ENCODE measurements around the gene FCRL4. TPM values are rescaled to one million over a fixed set of nuclear protein-coding genes. Genes with fewer than 3 reads are reported as not detected.

The FCRL4 gene
- total and polyA plus RNA-seq, 3 donors from 2014 or later, result 0.08 to 0.12 TPM; not detected in 1

GRCh38 chr1:157596384-157596783, 1.5 kb downstream of the FCRL4 start:
- H3K4me3 ChIP-seq, result no peak overlapping the region
- DNase-seq, result no peak
- TF ChIP-seq, protein P1, sequence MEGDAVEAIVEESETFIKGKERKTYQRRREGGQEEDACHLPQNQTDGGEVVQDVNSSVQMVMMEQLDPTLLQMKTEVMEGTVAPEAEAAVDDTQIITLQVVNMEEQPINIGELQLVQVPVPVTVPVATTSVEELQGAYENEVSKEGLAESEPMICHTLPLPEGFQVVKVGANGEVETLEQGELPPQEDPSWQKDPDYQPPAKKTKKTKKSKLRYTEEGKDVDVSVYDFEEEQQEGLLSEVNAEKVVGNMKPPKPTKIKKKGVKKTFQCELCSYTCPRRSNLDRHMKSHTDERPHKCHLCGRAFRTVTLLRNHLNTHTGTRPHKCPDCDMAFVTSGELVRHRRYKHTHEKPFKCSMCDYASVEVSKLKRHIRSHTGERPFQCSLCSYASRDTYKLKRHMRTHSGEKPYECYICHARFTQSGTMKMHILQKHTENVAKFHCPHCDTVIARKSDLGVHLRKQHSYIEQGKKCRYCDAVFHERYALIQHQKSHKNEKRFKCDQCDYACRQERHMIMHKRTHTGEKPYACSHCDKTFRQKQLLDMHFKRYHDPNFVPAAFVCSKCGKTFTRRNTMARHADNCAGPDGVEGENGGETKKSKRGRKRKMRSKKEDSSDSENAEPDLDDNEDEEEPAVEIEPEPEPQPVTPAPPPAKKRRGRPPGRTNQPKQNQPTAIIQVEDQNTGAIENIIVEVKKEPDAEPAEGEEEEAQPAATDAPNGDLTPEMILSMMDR (IDR thresholded peaks at IDR 0.05), result no peak
- TF ChIP-seq POLR2A (IDR thresholded peaks at IDR 0.05), result no peak
- no peaks in the 10 kb centered on the region for H3K4me1 ChIP-seq
- H3K27ac ChIP-seq, result no peak overlapping the region
- 89 to 94% methylated on average over 6 of the region's 6 CpGs for WGBS, 2 donors
- no peaks in the 10 kb centered on the region for H3K9me3 ChIP-seq
- H3K27me3 ChIP-seq, result no peaks in the 10 kb centered on the region
- intact Hi-C loops (cut with DNase I; ENCODE audit: low total_unique reads), result no loop called here
- no peaks in the 10 kb centered on the region for H3K36me3 ChIP-seq (ENCODE audit: low read depth, missing control alignments)

DNA sequence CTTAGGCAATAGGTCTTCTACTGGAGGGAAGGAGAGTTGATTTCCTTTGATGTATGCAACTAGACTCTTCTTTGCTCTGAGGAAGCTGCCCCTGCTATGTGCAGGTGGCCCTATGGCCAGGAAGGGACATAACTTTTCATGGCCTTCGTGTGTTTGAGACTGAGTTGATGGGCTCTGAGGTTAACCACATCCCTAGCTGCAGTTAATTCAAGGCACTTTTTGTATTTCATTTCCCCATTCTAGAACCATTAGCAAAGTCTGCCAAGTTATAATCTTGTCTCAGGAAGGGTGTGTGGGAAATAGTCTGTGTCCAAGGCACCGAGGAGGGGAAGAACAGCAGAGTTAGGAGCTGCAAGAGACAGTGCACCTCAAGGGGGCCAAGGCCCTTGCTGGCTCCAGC, 2.5 kb downstream of the FCRL4 start:
- no peak overlapping the region for H3K4me3 ChIP-seq
- H3K36me3 ChIP-seq (ENCODE audit: low read depth, missing control alignments), result no peaks in the 10 kb centered on the region
- no peaks in the 10 kb centered on the region for H3K9me3 ChIP-seq
- H3K27me3 ChIP-seq, result no peaks in the 10 kb centered on the region
- 76 to 86% methylated on average over 2 of the region's 2 CpGs for WGBS, 2 donors
- H3K4me1 ChIP-seq, result no peaks in the 10 kb centered on the region
- intact Hi-C loops (cut with DNase I; ENCODE audit: low total_unique reads), result no loop called here
- no peak for DNase-seq
- TF ChIP-seq, protein P1 (IDR thresholded peaks at IDR 0.05), result no peak
- TF ChIP-seq POLR2A (IDR thresholded peaks at IDR 0.05), result no peak
- H3K27ac ChIP-seq, result no peak overlapping the region

DNA sequence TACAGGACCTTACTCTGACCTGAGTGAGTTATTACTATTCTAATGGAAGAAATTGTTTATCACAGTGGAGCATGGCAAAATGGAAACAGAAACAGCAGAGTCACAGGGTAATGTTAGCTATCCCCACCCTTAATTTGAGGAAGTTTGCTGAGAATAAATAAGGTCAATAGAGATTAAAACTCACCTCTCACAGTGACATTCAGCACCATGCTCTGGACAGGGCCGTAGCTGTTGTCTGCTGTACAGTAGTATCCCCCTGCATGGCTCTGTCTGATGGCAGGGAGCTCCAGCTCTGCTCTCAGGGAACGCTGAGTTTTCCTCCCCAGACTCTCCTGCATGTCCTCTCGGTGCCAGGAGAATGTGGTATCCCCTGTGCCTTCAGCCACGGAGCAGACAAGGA, 11.9 kb downstream of the FCRL4 start:
- Histone ChIP-seq H3K27me3 (no peaks in the 10 kb centered on the region), H3K4me3 (no peak overlapping the region), H3K27ac (no peak overlapping the region), H3K36me3 (ENCODE audit: low read depth, missing control alignments) (no peaks in the 10 kb centered on the region), H3K9me3 (no peaks in the 10 kb centered on the region), H3K4me1 (no peaks in the 10 kb centered on the region)
- no peak for DNase-seq
- 49 to 54% methylated on average over 4 of the region's 4 CpGs for WGBS, 2 donors
- no peak for TF ChIP-seq POLR2A (IDR thresholded peaks at IDR 0.05)
- TF ChIP-seq, protein P1 (IDR thresholded peaks at IDR 0.05), result no peak
- intact Hi-C loops (cut with DNase I; ENCODE audit: low total_unique reads), result no loop called here

DNA sequence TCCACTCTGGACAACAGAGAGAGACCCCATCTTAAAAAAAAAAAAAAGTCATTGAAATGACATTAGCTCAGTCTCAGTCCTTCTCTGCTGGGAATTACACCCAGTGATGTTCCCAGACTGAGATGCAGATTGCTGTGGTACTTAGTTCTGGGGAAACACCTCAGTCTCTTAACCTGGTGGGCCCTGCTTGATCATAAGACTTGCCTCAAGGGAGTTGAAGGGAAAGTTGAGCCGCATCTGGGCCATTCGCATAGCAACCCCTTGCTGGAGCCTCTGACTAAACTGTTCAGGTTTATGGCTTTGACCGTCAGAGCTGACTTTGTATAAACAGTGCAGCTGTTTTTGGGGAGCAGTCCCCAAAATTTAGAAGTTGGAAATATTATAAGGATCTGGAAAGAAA, 13.4 kb downstream of the FCRL4 start:
- Histone ChIP-seq H3K9me3 (no peaks in the 10 kb centered on the region), H3K4me1 (no peaks in the 10 kb centered on the region), H3K27ac (no peak overlapping the region), H3K4me3 (no peak overlapping the region), H3K36me3 (ENCODE audit: low read depth, missing control alignments) (no peaks in the 10 kb centered on the region), H3K27me3 (no peaks in the 10 kb centered on the region)
- intact Hi-C loops (cut with DNase I; ENCODE audit: low total_unique reads), result no loop called here
- TF ChIP-seq POLR2A (IDR thresholded peaks at IDR 0.05), result no peak
- TF ChIP-seq, protein P1 (IDR thresholded peaks at IDR 0.05), result no peak
- no peak for DNase-seq
- WGBS, 2 donors, result 85 to 86% methylated on average over 3 of the region's 3 CpGs

GRCh38 chr1:157580828-157581210, 17.1 kb downstream of the FCRL4 start:
- Histone ChIP-seq H3K9me3 (no peaks in the 10 kb centered on the region), H3K27me3 (no peaks in the 10 kb centered on the region), H3K4me3 (no peak overlapping the region), H3K36me3 (ENCODE audit: low read depth, missing control alignments) (no peaks in the 10 kb centered on the region), H3K27ac (no peak overlapping the region), H3K4me1 (no peaks in the 10 kb centered on the region)
- intact Hi-C loops (cut with DNase I; ENCODE audit: low total_unique reads), result no loop called here
- 55 to 71% methylated on average over 1 of the region's 1 CpG for WGBS, 2 donors
- DNase-seq, result no peak
- TF ChIP-seq, protein P1 (IDR thresholded peaks at IDR 0.05), result no peak
- TF ChIP-seq POLR2A (IDR thresholded peaks at IDR 0.05), result no peak

All from testis (tissue), 3 donors.